ENCODE data around the gene GRID2. TPM values are rescaled to one million over a fixed set of nuclear protein-coding genes. Genes with fewer than 3 reads are reported as not detected.
A peak's percentile ranks its signal among the peaks of the same experiment; 100 is the strongest.

Gene GRID2
- total and polyA plus RNA-seq, 8 donors = 0.14 to 0.36 (median 0.22) TPM

- H3K4me3 ChIP-seq = no peak overlapping the region
- no peaks in the 10 kb centered on the region for H3K36me3 ChIP-seq
- H3K4me1 ChIP-seq = no peaks in the 10 kb centered on the region
- H3K27me3 ChIP-seq = no peaks in the 10 kb centered on the region
- H3K9me3 ChIP-seq = no peaks in the 10 kb centered on the region
- intact Hi-C loops (cut with DNase I) = no loop called here
- DNase-seq (no peak), ATAC-seq (no peak)
- TF ChIP-seq CTCF (IDR thresholded peaks at IDR 0.05) = no peak
- no peak overlapping the region for H3K27ac ChIP-seq
These were observed 864.3 kb downstream of the GRID2 start for GRCh38 chr4:93168053-93168452.

GRCh38 chr4:93169966-93170365 lies 866.2 kb downstream of the GRID2 start:
- ATAC-seq (peak; percentile 54), DNase-seq (peak in 1 of 4 donors; percentile 47)
- intact Hi-C loops (cut with DNase I) = no loop called here
- Histone ChIP-seq H3K36me3 (no peaks in the 10 kb centered on the region), H3K4me3 (no peak overlapping the region), H3K4me1 (no peaks in the 10 kb centered on the region), H3K27ac (no peak overlapping the region), H3K27me3 (no peaks in the 10 kb centered on the region), H3K9me3 (no peaks in the 10 kb centered on the region)
- no peak for TF ChIP-seq CTCF (IDR thresholded peaks at IDR 0.05)

GRCh38 chr4:93174598-93174997 lies 870.8 kb downstream of the GRID2 start:
- H3K4me1 ChIP-seq = no peaks in the 10 kb centered on the region
- H3K4me3 ChIP-seq = no peak overlapping the region
- no peak overlapping the region for H3K27ac ChIP-seq
- H3K27me3 ChIP-seq = no peaks in the 10 kb centered on the region
- TF ChIP-seq CTCF (IDR thresholded peaks at IDR 0.05) = no peak
- H3K36me3 ChIP-seq = no peaks in the 10 kb centered on the region
- no peaks in the 10 kb centered on the region for H3K9me3 ChIP-seq
- intact Hi-C loops (cut with DNase I) = no loop called here
- DNase-seq = no peak
- ATAC-seq = no peak

- ATAC-seq (no peak), DNase-seq (no peak)
- intact Hi-C loops (cut with DNase I) = no loop called here
- H3K36me3 ChIP-seq = no peaks in the 10 kb centered on the region
- TF ChIP-seq CTCF (IDR thresholded peaks at IDR 0.05) = no peak
- H3K27me3 ChIP-seq = no peaks in the 10 kb centered on the region
- H3K4me1 ChIP-seq = no peaks in the 10 kb centered on the region
- H3K9me3 ChIP-seq = no peaks in the 10 kb centered on the region
- H3K4me3 ChIP-seq = no peak overlapping the region
- H3K27ac ChIP-seq = no peak overlapping the region
These were observed 874.5 kb downstream of the GRID2 start for GRCh38 chr4:93178279-93178678.

GRCh38 chr4:93179044-93179443 lies 875.3 kb downstream of the GRID2 start:
- no peaks in the 10 kb centered on the region for H3K4me1 ChIP-seq
- TF ChIP-seq CTCF (IDR thresholded peaks at IDR 0.05) = no peak
- H3K36me3 ChIP-seq = no peaks in the 10 kb centered on the region
- no peak overlapping the region for H3K4me3 ChIP-seq
- no peak overlapping the region for H3K27ac ChIP-seq
- intact Hi-C loops (cut with DNase I) = no loop called here
- DNase-seq = no peak
- ATAC-seq = no peak
- no peaks in the 10 kb centered on the region for H3K9me3 ChIP-seq
- H3K27me3 ChIP-seq = no peaks in the 10 kb centered on the region

All from left lung (tissue), 10 donors.